Neuronal stem cell (in vitro differentiated cells): ENCODE results near the gene RASGRP1.

Source experiments
- DNase-seq: peaks from one replicate; pipeline ENCODE4 v3.0.0-alpha.2; 2013; ENCODE audit warnings: low spot score
- H2AFZ ChIP-seq: one replicate; pipeline ENCODE4 v1.6.1; 2013; ENCODE audit warnings: mild to moderate bottlenecking, low read length, inconsistent platforms
- H2AK5ac ChIP-seq: 2 replicates; pipeline ENCODE4 v1.6.1; 2013; ENCODE audit warnings: low read depth, mild to moderate bottlenecking, inconsistent platforms, low read length, moderate library complexity, mixed read lengths
- H2BK120ac ChIP-seq: 2 replicates; pipeline ENCODE4 v1.6.1; 2013; ENCODE audit warnings: low read depth, mild to moderate bottlenecking, inconsistent platforms, low read length, moderate library complexity, mixed read lengths
- H2BK12ac ChIP-seq: one replicate; pipeline ENCODE4 v1.6.1; 2013; ENCODE audit warnings: low read length, inconsistent platforms
- H2BK15ac ChIP-seq: 2 replicates; pipeline ENCODE4 v1.6.1; 2013; ENCODE audit warnings: mild to moderate bottlenecking, low read length, inconsistent platforms, mixed read lengths
- H2BK5ac ChIP-seq: one replicate; pipeline ENCODE4 v1.6.1; 2013; ENCODE audit warnings: inconsistent platforms, mild to moderate bottlenecking, low read length, moderate library complexity
- H3K14ac ChIP-seq: one replicate; pipeline ENCODE4 v1.6.1; 2013; ENCODE audit warnings: low read length, inconsistent platforms
- H3K18ac ChIP-seq: 2 replicates; pipeline ENCODE4 v1.6.1; 2013; ENCODE audit warnings: low read length, inconsistent platforms
- H3K23ac ChIP-seq: 2 replicates; pipeline ENCODE4 v1.6.1; 2013; ENCODE audit warnings: low read depth, mild to moderate bottlenecking, mixed read lengths, low read length, inconsistent platforms; ENCODE audit not compliant: poor library complexity
- H3K27ac ChIP-seq: replicated peaks from 3 replicates; pipeline ENCODE4 v1.5.1; 2013; ENCODE audit warnings: low read length, inconsistent platforms
- H3K27me3 ChIP-seq, 3 experiments: 2 replicates each; pipeline ENCODE4 v1.6.1; 2013; ENCODE audit warnings: low read length in 3 of 3, mild to moderate bottlenecking in 2 of 3, inconsistent platforms in 1 of 3, low read depth in 1 of 3, mixed read lengths in 1 of 3, moderate library complexity in 1 of 3; ENCODE audit not compliant: control insufficient read depth in 3 of 3, insufficient read depth in 3 of 3
- H3K36me3 ChIP-seq, 2 donors: replicated peaks in 1 of 2; 2 replicates each; pipeline ENCODE4 v1.6.1; 2013; ENCODE audit warnings: low read length in 2 of 2; ENCODE audit not compliant: control insufficient read depth in 2 of 2, insufficient read depth in 2 of 2
- H3K4ac ChIP-seq: 2 replicates; pipeline ENCODE4 v1.6.1; 2013; ENCODE audit warnings: inconsistent platforms, mild to moderate bottlenecking, low read length, moderate library complexity
- H3K4me1 ChIP-seq, 2 donors: 1 replicate in 1 of 2; 2 replicates in 1 of 2; pipeline ENCODE4 v1.6.1; 2013; ENCODE audit warnings: low read length in 2 of 2, low read depth in 1 of 2; ENCODE audit not compliant: control insufficient read depth in 2 of 2, insufficient read depth in 1 of 2
- H3K4me2 ChIP-seq: one replicate; pipeline ENCODE4 v1.6.1; 2013; ENCODE audit warnings: mild to moderate bottlenecking, low read length, inconsistent platforms; ENCODE audit not compliant: insufficient read depth, poor library complexity, severe bottlenecking
- H3K4me3 ChIP-seq, 2 donors: 2 replicates each; pipeline ENCODE4 v1.5.1; 2013; ENCODE audit warnings: low read length in 2 of 2, mild to moderate bottlenecking in 2 of 2, inconsistent platforms in 1 of 2, moderate library complexity in 1 of 2
- H3K79me1 ChIP-seq: one replicate; pipeline ENCODE4 v1.6.1; 2013; ENCODE audit warnings: low read depth, mild to moderate bottlenecking, inconsistent platforms, low read length, moderate library complexity
- H3K9ac ChIP-seq: one replicate; pipeline ENCODE4 v1.6.1; 2013; ENCODE audit warnings: mild to moderate bottlenecking, low read depth, low read length, inconsistent platforms; ENCODE audit not compliant: poor library complexity
- H3K9me3 ChIP-seq, 2 donors: replicated peaks in 1 of 2; 2 replicates each; pipeline versions ENCODE3 to v1.6.1; 2013; ENCODE audit warnings: low read length in 2 of 2, mild to moderate bottlenecking in 2 of 2, inconsistent platforms in 1 of 2, low read depth in 1 of 2, mixed read lengths in 1 of 2, moderate library complexity in 1 of 2; ENCODE audit not compliant: control insufficient read depth in 2 of 2, insufficient read depth in 1 of 2
- H4K8ac ChIP-seq: one replicate; pipeline ENCODE4 v1.6.1; 2013; ENCODE audit warnings: low read depth, mild to moderate bottlenecking, inconsistent platforms, low read length, moderate library complexity
- H4K91ac ChIP-seq: one replicate; pipeline ENCODE4 v1.6.1; 2013; ENCODE audit warnings: low read length, low read depth, mild to moderate bottlenecking, inconsistent platforms; ENCODE audit not compliant: poor library complexity
- WGBS, 2 donors: extraction: QIAGEN DNeasy Blood & Tissue Kit; methylation state at CpG; one replicate each; pipeline ENCODE4 v1.1.7; 2013; ENCODE audit warnings: missing lambda C conversion rate in 2 of 2, mixed read lengths in 1 of 2; ENCODE audit not compliant: insufficient read length in 2 of 2, insufficient replicate concordance in 1 of 2; ENCODE audit errors: extremely low coverage in 2 of 2; 5-methylcytosine and 5-hydroxymethylcytosine counted together

The RASGRP1 gene

DNA sequence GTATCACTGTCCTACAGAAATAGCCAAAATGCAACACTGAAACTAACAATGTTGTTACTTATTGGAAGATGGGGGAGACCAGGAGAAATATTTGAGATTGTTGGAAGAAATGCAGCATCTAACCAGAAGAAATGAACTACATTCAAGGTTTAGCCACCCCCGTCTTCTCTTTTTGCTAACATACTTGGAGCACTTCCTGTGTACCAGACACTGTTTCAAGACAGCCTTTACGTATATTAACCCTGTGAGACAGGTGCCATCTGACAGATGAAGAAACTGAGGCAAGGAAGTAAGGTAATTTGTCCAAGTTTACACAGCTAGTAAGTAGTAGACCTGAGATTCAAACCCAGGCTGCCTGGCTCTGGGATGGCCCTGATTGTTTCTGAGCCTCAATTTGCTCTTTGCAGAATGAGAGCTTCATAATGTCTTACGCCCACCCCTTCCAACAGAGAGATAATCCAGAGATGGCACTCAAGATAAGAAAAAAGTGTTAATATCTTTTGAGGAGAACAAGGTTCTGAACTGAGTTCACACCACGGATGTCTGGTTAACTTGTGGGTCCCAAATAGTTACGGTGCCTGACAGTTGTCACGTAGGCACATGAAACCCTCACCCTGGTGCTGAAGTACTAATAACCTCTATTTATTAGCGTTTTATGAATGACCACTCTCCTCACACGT lies 26.1 kb downstream of the RASGRP1 start:
- H2AFZ ChIP-seq: no peak overlapping the region
- no CpG with 5 or more reads among the region's 8 CpGs for WGBS, 2 donors
- H3K36me3 ChIP-seq: no peaks in the 10 kb centered on the region
- no peak overlapping the region for H3K4me3 ChIP-seq
- H3K23ac ChIP-seq: no peak overlapping the region
- H2BK15ac ChIP-seq: no peak overlapping the region
- H4K91ac ChIP-seq: no peak overlapping the region
- H3K27me3 ChIP-seq: no peaks in the 10 kb centered on the region
- H3K9ac ChIP-seq: no peak overlapping the region
- no peak overlapping the region for H3K27ac ChIP-seq
- H3K79me1 ChIP-seq: no peaks in the 10 kb centered on the region
- no peak overlapping the region for H2BK12ac ChIP-seq
- no peak overlapping the region for H4K8ac ChIP-seq
- H3K4me2 ChIP-seq: no peak overlapping the region
- H3K4ac ChIP-seq: no peak overlapping the region
- no peak overlapping the region for H2BK120ac ChIP-seq
- no peak for DNase-seq
- no peak overlapping the region for H2BK5ac ChIP-seq
- H2AK5ac ChIP-seq: no peak overlapping the region
- peaks cover 0 to 5% of the 10 kb centered on the region in 2 donors for H3K4me1 ChIP-seq
- no peaks in the 10 kb centered on the region for H3K9me3 ChIP-seq
- H3K18ac ChIP-seq: no peak overlapping the region
- H3K14ac ChIP-seq: no peak overlapping the region

GRCh38 chr15:38536201-38536676 lies 28.4 kb downstream of the RASGRP1 start:
- Histone ChIP-seq H3K4ac (no peak overlapping the region), H4K8ac (no peak overlapping the region), H2BK15ac (no peak overlapping the region), H3K36me3 (no peaks in the 10 kb centered on the region), H3K27ac (no peak overlapping the region), H2BK12ac (no peak overlapping the region), H2BK120ac (no peak overlapping the region), H3K4me3 (no peak overlapping the region), H3K9me3 (no peaks in the 10 kb centered on the region), H2AFZ (no peak overlapping the region), H3K4me2 (no peak overlapping the region), H2AK5ac (no peak overlapping the region), H3K18ac (no peak overlapping the region), H3K79me1 (no peaks in the 10 kb centered on the region), H4K91ac (no peak overlapping the region), H3K14ac (no peak overlapping the region), H3K4me1 (peaks cover 0 to 18% of the 10 kb centered on the region in 2 donors), H3K27me3 (no peaks in the 10 kb centered on the region), H3K23ac (no peak overlapping the region), H3K9ac (no peak overlapping the region), H2BK5ac (no peak overlapping the region)
- DNase-seq: no peak
- whole genome bisulfite sequencing, 2 donors: no CpG with 5 or more reads among the region's 3 CpGs

GRCh38 chr15:38535491-38536200 lies 29.0 kb downstream of the RASGRP1 start:
- no peak for DNase-seq
- Histone ChIP-seq H3K18ac (no peak overlapping the region), H2BK5ac (no peak overlapping the region), H4K91ac (no peak overlapping the region), H2AFZ (no peak overlapping the region), H4K8ac (no peak overlapping the region), H3K27ac (no peak overlapping the region), H3K4ac (no peak overlapping the region), H3K9me3 (no peaks in the 10 kb centered on the region), H2AK5ac (no peak overlapping the region), H2BK120ac (no peak overlapping the region), H3K9ac (no peak overlapping the region), H3K36me3 (no peaks in the 10 kb centered on the region), H3K4me2 (no peak overlapping the region), H3K79me1 (no peaks in the 10 kb centered on the region), H3K27me3 (no peaks in the 10 kb centered on the region), H3K4me3 (no peak overlapping the region), H3K23ac (no peak overlapping the region), H2BK12ac (no peak overlapping the region), H2BK15ac (no peak overlapping the region), H3K4me1 (peaks cover 0 to 18% of the 10 kb centered on the region in 2 donors), H3K14ac (no peak overlapping the region)
- WGBS, 2 donors: no CpG with 5 or more reads among the region's 8 CpGs

DNA sequence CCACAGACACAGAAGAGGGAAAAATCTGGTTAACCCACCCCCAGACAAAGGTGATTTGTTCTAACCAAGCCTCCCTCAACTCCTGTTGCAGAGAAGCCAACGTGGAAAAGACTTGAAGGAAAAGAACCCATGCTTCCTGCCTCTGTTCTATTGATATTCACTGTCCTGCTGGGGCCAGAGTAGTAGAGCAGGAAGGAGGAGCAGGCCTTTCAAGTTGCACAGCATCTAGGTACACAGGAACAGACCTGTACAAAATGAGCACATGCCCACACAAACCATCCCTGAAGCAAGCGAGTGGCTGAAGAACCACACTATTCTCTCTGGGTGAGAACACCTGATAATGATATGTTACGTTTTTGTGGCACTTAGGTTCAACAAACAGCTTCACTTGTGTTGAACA lies 29.9 kb downstream of the RASGRP1 start:
- Histone ChIP-seq H3K9me3 (no peaks in the 10 kb centered on the region), H3K4me3 (no peak overlapping the region), H3K27ac (no peak overlapping the region), H3K4me2 (no peak overlapping the region), H3K23ac (no peak overlapping the region), H4K8ac (no peak overlapping the region), H3K9ac (no peak overlapping the region), H2AK5ac (no peak overlapping the region), H4K91ac (no peak overlapping the region), H3K36me3 (no peaks in the 10 kb centered on the region), H3K14ac (no peak overlapping the region), H2BK15ac (no peak overlapping the region), H2BK5ac (no peak overlapping the region), H2BK12ac (no peak overlapping the region), H3K79me1 (no peaks in the 10 kb centered on the region), H2AFZ (no peak overlapping the region), H2BK120ac (no peak overlapping the region), H3K18ac (no peak overlapping the region), H3K27me3 (no peaks in the 10 kb centered on the region), H3K4ac (no peak overlapping the region), H3K4me1 (peaks cover 0 to 18% of the 10 kb centered on the region in 2 donors)
- WGBS, 2 donors: no CpG with 5 or more reads among the region's 3 CpGs
- no peak for DNase-seq
